GM18858 (cell line): ENCODE results near the gene LRRC43.

ENCODE experiments used
- ATAC-seq: cut with Tn5 transposase; IDR thresholded peaks from one replicate; pipeline ENCODE4 v1.9.1; 2021; ENCODE audit not compliant: unreplicated experiment

Gene LRRC43, protein sequence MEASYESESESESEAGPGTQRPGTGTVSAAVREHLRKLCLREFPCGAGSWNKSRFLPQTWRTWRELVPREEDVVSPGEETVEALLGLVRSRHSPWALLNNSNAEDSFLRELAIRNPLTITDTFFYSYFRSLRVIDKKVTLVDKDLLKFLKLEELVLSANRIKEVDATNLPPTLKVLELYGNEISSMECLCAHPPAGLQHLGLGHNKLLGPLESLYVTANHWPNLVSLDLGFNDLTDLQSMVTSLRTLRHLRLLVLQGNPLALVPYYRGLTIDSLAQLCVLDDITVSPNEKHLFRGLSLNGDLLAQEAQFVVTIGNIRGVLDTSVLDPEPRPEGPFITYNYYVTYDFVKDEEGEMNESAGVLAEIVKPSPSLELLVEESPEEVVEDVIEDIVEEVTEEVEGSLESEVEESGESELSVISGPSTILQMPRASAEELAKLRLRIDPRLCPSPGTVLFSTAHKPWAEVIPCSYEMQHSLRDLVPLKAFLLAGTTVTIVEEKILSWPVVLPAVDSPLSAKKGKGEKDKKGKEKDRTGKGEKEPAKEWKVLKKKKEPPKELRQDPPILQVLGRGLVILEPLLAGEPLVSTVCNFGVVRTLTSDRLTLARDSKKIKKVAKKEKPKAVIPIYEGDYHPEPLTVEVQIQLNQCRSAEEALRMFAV

DNA sequence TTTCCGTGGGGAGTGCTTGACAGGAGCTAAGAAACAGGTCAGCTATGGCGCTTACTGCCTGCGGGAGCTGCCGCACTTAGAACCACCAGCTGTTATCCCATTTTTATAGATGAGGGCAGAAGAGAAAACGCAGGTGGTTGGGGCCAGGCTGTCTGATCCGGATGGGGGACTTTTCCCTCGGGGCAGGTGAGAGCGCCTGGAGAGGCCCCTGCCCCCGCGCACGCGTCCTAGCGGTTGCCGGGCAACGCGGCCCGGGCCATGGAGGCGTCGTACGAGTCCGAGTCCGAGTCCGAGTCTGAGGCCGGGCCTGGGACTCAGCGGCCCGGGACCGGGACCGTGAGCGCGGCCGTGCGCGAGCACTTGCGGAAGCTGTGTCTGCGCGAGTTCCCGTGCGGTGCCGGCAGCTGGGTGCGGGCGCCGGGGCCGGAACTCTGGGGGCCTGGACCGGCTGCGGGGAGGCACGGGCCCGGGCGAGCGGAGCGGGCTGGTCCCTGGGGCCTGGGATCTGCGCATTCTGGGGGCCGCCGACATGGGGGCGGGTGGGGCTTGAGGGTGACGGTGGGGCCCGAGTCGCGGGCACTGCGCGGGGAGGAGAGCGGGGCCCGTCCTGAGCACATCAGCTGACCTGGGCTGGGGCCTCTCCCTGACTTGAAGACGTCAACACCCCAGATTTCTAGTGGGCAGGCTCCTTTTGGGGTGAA, at the start of gene LRRC43:
LRRC43 (plus strand) TSS at position 237 of the 701 bp plus-strand sequence; CDS start at position 259, 22 bp downstream.
- ATAC-seq = no peak

DNA sequence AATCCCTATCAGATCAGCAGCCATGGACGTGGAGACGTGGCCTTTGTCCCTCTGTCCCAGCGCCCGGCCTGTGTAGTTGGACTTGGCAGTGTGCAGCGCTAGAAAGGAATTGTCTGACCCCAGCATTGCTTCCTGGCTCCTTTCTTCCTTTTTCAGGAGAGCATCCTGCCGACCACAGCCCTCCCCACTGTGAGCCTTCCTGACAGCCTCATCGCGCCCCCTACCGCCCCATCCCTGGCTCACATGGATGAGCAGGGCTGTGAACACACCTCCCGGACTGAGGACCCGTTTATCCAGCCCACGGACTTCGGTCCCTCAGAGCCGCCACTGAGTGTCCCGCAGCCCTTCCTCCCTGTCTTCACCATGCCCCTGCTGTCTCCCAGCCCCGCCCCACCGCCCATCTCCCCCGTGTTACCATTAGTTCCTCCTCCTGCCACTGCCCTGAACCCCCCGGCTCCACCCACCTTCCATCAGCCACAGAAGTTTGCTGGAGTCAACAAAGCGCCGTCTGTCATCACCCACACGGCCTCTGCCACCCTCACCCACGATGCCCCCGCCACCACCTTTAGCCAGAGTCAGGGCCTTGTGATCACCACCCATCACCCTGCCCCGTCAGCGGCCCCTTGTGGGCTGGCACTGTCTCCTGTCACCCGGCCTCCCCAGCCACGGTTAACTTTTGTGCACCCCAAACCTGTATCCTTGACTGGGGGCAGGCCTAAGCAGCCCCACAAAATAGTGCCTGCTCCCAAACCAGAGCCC, 49.6 kb upstream of the LRRC43 start:
- no peak for ATAC-seq

DNA sequence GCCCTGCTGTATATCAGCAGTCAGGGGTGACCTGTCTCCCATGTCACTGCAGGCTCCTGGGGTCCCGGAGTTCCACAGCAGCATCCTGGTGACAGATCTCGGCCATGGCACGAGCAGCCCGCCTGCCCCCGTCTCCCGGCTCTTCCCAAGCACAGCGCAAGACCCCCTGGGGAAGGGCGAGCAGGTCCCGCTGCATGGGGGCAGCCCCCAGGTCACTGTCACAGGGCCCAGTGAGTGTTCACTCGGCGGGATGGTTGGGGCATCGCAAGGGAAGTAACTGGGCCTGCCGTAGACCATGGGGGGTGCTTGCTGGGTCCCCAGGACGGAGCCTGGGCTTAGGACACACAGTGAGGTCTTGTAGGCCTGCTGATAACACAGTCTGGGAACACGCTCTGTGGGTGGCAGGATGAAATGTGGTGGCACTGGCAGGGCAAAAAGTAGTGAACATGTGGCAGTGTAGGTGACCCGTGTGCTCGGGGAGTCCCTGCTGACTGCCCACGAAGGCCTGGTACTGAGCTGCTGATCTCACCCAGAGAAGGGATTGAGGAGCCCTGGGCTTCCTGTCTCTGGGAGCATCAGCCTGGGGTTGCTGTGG, 47.4 kb upstream of the LRRC43 start:
- ATAC-seq = no peak

DNA sequence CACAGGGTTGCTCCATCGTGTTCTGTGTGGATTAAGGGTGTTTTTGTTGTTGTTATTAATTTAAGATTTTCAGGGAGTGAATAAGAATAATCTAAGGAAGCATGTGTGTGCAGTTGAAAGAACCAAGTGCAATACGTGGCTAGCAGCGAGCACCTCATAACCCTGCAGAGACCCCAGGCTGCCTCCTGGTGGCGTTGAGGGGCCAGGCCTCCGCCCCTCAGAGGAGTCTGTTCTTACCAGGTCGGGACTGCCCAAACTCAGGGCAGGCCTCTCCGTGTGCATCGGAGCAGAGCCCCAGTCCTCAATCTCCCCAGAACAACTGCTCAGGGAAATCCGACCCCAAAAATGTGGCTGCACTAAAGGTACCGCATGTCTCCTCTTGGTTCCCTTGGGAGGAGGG, 45.7 kb upstream of the LRRC43 start:
- ATAC-seq = no peak

DNA sequence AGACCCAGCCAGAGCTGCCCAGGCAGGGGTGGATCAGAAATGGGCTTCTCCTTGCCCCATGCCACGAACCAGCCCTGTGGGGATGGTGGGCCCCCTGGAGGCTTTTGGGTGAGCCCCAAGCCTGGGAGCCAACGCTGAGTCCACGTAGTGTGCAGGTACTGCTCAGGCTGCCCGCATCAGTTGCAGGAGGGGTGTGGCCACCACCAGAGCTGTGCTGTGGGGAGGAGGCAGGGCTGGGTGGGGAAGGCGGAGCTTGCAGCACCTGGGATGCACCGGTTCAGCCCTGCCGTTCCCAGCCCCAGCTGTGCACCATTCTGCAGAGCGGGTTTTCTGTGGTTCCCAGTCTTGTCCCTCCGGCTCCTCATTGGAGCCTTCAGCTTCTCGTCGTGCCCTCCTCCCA, 45.2 kb upstream of the LRRC43 start:
- ATAC-seq = no peak

DNA sequence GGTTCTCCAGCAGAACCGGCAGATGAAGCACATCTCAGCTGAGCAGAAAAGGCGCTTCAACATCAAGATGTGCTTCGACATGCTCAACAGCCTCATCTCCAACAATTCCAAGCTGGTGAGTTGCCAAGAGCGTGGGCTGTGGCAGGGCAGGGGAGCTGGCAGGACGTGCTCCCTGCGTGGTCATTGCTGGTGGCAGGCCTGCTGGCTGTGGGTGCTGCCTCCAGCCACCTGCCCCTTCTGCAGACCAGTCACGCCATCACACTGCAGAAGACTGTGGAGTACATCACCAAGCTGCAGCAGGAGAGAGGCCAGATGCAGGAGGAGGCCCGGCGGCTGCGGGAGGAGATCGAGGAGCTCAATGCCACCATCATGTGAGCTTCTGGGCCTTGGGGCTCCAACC, 44.7 kb upstream of the LRRC43 start:
- ATAC-seq = no peak

DNA sequence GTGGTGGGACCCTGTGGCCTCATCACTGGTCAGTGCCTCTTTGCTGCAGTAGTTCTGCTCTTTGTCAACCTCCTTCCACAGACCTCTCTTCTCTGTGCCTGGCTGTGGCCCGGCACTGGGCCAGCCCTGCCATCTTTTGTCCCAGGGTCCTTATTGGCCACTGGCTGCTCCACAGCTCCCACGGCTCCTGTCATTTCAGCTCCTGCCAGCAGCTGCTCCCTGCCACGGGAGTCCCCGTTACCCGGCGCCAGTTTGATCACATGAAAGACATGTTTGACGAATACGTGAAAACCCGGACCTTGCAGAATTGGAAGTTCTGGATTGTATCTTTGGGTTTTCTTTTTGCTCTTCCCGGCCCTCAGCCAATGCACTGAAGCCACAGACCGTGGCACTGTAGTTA, 44.3 kb upstream of the LRRC43 start:
- ATAC-seq = no peak

DNA sequence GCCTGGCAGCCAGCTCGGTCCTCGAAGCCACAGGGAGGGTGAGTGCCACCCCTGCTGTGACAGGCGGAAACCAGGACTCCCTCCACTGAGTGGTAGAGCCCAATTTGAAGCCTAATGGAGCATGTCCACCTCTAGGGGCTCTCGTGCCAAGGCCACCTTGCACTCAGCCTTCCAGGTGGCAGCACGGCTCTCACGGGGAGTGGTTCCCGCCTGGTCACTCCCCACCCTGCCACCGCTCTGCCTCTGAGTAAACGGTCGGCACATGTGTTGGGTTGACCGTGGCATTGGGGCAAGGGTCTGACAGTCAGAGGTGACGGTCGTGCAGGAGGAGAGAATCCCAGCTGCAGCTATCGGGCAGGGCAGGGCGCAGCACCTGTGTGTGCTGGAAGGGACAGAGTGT, 43.7 kb upstream of the LRRC43 start:
- ATAC-seq = no peak

DNA sequence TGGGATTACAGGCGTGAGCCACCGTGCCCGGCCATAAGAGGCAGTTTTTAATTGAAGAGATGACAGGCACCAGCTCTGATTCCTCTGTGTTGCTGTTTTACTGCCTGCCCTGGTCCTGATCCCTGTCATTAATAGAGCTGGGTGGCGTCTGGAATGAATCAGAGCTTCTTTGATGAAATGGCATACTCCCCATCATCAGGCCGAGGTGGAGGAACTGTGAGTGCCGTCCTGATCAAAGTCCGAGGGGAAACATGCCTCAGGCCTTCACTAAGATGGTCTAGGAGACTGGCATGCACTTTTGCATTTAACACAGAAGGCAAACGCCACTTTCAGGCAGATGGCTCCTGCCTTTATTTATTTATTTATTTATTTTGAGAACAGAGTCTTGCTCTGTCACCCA, 43.0 kb upstream of the LRRC43 start:
- no peak for ATAC-seq

DNA sequence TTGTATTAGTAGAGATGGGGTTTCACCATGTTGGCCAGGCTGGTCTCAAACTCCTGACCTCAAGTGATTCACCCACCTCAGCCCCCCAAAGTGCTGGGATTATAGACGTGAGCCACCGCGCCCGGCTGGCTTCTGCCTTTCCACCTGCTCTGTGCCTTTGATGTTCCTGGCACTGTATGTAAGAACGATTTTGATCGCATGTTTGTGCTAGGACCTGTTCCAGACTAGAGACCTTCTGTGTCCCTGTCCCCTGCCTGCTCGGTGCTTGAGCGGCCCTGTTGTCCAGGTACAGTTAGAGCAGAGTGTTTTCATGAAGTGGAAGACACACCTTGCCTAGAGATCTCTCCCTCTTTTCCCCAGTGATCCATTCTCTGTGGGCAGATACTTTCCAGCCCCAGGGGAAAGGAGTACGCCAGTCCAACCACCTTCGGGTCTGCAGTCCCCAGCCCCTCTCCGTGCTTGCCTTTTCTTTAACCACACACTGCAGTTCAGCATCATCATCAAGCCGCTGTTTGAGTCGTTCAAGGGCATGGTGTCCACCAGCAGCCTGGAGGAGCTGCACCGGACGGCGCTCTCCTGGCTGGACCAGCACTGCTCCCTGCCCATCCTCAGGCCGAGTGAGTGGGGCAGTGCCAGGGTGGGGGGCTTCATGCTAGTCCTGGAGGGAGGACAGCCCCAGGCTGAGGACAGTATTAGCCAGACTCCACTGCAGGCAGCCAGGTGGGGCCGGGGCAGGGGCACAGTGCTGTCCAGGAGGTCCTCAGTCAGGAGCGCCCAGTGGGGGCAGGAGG, 42.3 kb upstream of the LRRC43 start:
- no peak for ATAC-seq

DNA sequence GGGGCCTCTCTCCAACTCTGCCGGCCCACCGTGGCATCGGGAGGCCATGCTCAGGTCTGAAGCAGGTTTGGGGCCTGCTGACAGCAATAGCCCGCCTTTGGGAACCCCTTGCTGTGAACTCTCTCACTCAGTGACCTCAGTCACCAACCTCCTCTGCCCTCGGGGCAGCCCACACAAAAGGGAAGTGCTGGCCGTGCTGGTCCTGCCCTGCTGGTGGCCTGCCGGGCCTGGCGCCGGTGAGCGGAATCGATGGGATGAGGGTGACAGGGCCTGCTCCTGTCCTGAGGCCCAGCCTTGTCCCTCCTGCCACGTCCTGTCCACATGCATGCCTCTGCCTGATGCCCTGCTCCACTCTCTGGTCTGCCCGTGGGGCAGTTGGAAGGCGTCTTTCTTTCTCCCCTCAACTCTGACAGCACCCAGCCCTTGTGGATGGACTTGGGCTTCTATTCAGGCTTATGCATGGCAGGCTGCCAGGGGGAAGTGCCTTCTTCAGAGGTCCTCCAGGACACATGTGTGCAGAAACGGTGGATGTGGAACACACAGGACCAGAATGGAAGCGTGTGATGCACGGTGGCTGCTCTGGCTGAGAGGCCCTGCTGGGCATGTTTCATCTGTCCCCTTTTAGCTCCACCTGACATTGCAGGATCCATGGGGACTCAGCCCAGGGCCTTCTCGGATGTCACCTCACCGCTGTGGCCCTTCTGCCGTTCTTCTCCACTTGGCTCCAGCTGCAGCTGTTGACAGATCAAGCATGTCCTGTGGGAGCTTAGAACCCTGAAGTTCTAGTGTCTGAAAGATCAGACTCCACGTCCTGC, 40.8 kb upstream of the LRRC43 start:
- no peak for ATAC-seq

DNA sequence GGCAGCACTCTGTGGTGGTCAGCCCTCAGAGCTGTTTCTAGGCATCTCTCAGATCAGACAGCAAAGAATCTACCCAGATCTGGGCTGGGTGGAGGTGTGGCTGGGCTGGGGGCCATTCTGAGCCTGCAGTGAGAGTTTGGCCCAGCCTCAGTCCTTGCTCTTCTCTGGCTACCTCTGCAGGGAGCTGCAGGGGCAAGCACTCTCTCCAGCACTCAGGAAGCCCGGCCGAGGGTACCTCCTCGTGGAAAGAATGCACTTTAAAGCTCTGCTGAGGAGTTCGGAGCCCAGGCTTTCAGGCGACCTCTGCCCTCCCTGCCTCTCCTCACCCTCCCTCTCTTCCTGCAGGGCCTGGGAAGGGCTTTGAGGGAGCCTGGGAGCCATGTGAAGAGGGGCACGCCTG, 40.1 kb upstream of the LRRC43 start:
- ATAC-seq = no peak

DNA sequence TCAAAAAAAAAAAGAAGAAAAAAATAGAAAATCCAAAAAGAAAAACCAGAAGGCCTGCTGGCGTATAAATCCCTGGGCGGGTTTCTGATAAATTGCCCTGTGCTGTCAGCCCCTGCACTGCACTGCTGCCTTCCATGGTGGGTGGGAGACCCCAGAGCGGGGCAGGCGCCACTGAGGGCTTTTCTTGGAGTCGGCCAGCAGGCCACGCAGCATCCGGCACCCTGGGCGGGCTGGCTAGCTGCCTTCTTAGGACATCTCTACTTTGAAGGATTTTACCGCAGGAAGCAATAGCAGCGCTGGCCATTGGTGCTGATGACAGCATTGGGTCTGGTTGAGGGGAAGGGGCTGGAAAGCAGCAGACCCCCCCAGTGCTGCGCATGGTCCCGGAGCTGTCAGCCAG, 38.0 kb upstream of the LRRC43 start:
- ATAC-seq = no peak

DNA sequence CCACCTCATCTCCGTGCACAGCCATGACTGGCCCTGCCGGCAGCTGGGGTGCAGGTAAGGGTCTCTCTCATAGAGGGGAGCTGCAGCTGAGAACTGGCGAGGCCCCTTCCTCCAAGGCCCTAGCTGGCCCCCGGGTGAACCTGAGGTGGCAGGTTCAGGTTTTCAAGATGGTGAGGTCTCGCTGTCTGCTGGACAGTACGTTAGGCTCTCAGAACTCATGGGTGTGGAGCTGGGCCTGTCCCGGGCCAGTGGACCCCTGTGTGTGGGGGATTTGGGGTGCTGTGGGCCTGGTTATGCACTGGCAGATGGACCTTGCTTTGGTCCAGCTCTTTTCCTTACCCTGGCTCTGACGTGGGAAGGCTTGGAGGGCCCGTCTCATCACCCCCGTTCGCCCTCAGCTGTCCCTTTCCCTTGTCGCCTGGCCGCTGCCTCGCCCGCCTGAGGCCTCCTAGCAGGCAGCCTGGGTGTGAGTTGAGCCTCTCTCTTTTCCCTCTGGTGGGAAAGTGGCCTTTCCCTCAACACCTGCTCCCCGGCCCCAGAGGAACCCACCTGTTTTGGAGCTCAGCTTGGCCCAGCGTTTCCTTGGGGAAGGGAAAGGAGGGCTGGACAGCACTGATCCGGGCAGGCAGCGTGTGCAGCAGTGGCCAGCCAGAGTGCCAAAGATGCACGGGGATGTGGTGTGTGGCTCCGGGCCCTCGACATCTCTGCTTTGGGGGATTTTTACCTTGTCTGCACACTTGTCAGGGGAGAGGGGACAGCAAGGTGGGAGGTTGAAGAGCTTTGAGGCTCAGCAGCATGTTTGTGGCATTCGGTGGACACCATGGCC, 37.2 kb upstream of the LRRC43 start:
- no peak for ATAC-seq

DNA sequence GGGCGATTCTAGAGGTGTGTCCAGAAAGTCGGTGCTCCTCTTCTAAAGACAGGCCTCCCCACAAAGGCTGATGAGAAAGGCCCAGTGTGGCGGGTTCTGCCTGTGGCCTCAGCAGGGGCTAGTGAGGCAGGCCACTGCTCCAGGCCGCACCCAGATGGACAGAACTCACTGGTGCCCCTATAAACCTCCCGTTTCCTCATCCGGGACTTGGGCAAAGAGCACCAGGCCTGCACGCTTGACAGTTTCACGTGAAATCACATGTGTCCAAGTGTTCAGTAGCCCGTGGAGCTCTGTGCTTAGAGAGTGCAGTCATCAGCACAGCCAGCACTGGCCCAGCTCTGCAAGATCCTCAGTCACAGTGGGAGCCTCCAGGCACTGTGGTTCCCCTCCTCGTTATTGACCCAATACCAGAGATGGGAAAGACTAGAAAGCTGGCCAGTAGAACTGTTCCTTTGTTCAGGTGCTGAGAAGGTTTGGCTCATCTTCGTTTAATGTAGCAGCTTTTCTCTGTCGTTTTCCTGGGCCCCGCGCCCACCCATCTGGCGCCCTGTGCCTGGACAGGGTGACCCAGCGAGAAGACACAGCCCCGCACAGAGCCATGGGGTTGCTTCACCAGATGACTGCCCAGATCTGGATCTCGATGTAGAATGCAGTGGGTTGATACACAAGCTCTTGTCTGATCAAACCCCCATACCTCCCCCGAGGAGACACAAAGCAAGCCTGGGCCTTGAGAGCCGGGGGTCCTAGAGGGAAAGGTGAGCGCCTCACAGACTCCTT, 35.2 kb upstream of the LRRC43 start:
- ATAC-seq = no peak

DNA sequence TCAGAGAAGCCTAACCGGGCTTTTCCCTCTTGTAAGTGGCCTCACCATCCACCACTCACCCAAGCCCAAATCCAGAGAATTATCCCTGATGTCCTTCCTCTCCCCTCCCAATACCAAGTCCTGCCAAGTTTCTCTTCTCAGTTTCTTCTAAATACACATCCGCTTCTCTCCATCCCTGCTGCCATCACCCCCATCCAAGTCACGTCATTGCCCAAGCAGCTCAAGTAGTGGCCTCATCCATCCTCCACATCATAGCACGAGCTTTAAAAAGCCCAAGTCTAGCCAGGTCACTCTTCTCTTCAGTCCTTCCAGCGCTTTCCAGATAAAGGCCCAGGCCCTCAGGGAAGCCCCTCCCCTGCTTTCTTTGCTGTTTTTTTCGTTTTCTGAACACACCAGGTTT, 34.3 kb upstream of the LRRC43 start:
- no peak for ATAC-seq

DNA sequence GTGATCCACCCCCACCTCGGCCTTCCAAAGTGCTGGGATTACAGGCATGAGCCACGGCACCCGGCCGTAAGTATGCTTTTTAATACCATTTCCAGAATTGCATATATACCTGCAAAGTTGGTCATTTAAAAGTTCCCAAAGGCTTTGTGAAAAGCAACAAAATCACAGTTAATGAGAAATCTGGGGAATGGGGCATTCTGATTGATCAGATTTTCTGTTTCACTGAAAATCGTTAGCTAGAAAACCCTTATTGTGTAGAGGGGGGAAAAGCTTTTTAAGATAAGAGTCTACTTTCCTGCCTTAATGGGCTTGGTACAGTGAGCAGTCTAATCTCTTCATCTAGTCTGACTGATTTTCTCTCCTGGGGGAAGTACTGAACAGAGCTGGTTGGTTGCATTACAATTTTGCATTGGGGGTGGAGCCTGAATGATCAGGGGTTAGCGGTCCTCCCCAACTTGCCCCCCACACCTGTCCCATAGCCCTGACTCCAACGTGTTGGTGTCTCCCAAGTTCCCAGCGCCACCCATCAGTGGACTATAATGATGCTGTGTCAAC, 32.7 kb upstream of the LRRC43 start:
- ATAC-seq = no peak
